Measurements from ENCODE around the gene HMX1.

DNA sequence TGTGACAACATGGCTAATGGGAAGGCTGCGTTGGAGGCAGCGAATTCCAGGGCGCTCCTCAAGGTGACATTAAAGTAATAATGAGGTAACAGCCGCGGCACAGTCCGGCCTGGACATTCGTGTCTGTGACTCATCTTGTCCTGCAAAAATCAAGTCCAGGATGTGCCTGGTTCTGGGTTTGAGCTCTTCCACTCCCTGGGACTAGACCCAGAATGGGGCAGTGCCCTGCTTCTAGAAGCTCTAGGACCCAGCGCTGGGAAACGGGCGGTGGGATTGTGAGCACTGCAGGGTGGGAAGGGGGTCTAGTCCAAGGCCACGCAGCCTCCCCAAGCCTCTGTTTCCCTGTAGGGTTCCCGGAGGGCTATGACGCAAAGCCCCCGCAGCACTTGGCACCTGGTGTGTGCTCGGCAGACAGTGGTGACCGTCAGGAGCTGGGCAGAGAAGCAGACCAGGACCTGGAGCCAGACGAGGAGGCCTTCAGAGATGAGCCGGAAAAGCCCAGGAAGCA is 34.9 kb downstream of the HMX1 start:
- TF ChIP-seq EZH2 (IDR thresholded peaks at IDR 0.05; ENCODE audit: borderline replicate concordance) = no peak
- TF ChIP-seq, protein P1, sequence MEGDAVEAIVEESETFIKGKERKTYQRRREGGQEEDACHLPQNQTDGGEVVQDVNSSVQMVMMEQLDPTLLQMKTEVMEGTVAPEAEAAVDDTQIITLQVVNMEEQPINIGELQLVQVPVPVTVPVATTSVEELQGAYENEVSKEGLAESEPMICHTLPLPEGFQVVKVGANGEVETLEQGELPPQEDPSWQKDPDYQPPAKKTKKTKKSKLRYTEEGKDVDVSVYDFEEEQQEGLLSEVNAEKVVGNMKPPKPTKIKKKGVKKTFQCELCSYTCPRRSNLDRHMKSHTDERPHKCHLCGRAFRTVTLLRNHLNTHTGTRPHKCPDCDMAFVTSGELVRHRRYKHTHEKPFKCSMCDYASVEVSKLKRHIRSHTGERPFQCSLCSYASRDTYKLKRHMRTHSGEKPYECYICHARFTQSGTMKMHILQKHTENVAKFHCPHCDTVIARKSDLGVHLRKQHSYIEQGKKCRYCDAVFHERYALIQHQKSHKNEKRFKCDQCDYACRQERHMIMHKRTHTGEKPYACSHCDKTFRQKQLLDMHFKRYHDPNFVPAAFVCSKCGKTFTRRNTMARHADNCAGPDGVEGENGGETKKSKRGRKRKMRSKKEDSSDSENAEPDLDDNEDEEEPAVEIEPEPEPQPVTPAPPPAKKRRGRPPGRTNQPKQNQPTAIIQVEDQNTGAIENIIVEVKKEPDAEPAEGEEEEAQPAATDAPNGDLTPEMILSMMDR (IDR thresholded peaks at IDR 0.05; ENCODE audit: poor library complexity) = no peak
- TF ChIP-seq EZH2phosphoT487 (IDR thresholded peaks at IDR 0.05; ENCODE audit: low read depth, severe bottlenecking, unreplicated experiment) = no peak

Measured in hepatocyte (in vitro differentiated cells).